Neuron (in vitro differentiated cells): ENCODE measurements around the gene PPP4R1.

ENCODE experiments used
- H2AFZ ChIP-seq: one replicate; pipeline ENCODE4 v1.6.1; 2013; ENCODE audit warnings: low read depth, mild to moderate bottlenecking, inconsistent platforms, low read length, moderate library complexity
- H3K27me3 ChIP-seq: one replicate; pipeline ENCODE4 v1.6.1; 2013; ENCODE audit warnings: low read length; ENCODE audit not compliant: insufficient read depth
- H3K36me3 ChIP-seq: one replicate; pipeline ENCODE4 v1.6.1; 2013; ENCODE audit warnings: low read length; ENCODE audit not compliant: insufficient read depth
- H3K4me1 ChIP-seq: one replicate; pipeline ENCODE4 v1.6.1; 2013; ENCODE audit warnings: low read length; ENCODE audit not compliant: insufficient read depth
- H3K4me3 ChIP-seq: 2 replicates; pipeline ENCODE4 v1.5.1; 2013; ENCODE audit warnings: mild to moderate bottlenecking, low read length, moderate library complexity
- H3K9me3 ChIP-seq: one replicate; pipeline ENCODE4 v1.6.1; 2013; ENCODE audit warnings: low read length

The PPP4R1 gene

GRCh38 chr18:9522952-9523351 is 91.4 kb downstream of the PPP4R1 start:
- Histone ChIP-seq H3K4me1 (no peaks in the 10 kb centered on the region), H3K36me3 (peaks cover 46% of the 10 kb centered on the region), H3K9me3 (peaks cover 10% of the 10 kb centered on the region), H3K4me3 (no peak overlapping the region), H2AFZ (no peak overlapping the region), H3K27me3 (no peaks in the 10 kb centered on the region)

DNA sequence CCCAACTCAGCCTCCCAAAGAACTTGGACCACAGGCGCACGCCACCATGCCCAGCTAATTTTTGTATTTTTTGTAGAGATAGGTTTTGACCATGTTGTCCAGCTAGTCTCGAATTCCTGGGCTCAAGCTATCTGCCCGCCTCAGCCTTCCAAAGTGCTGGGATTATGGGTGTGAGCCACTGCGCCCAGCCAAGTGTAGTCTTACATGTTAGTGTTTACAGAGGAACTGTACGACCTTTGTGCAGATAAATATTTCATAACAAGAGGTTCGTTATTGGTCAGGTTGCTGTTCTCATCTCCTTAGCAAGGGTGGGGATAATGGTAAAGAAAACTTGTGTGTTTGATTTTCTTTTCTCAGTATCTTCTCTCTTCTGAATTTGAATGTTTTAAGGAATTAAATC is 92.6 kb downstream of the PPP4R1 start:
- peaks cover 52% of the 10 kb centered on the region for H3K36me3 ChIP-seq
- H3K4me1 ChIP-seq, result no peaks in the 10 kb centered on the region
- H2AFZ ChIP-seq, result no peak overlapping the region
- no peak overlapping the region for H3K4me3 ChIP-seq
- no peaks in the 10 kb centered on the region for H3K27me3 ChIP-seq
- H3K9me3 ChIP-seq, result peaks cover 1% of the 10 kb centered on the region

- no peaks in the 10 kb centered on the region for H3K4me1 ChIP-seq
- no peak overlapping the region for H2AFZ ChIP-seq
- no peaks in the 10 kb centered on the region for H3K9me3 ChIP-seq
- H3K36me3 ChIP-seq, result peaks cover 49% of the 10 kb centered on the region
- H3K27me3 ChIP-seq, result no peaks in the 10 kb centered on the region
- no peak overlapping the region for H3K4me3 ChIP-seq
Observed at GRCh38 chr18:9520666-9521065, 93.7 kb downstream of the PPP4R1 start.

DNA sequence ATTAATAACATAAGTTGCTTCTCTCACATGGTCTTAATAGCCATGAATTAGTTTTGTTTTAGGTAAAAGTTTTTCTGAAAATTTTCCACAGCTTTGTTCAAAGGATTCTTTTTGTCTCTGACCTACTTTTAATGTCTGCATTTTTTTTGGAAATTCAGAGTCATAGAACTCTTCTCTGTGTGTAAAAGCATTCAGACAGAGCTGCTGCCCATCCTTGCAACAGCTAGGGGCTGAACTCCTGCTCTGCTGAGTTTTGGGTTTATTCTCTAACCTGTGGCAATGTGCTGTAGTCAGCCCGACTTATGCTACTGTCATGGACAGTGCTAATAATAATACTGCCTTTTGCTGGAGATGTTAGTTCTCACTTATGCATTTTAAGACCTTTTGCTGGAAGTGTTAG is 95.0 kb downstream of the PPP4R1 start:
- H2AFZ ChIP-seq, result no peak overlapping the region
- no peaks in the 10 kb centered on the region for H3K27me3 ChIP-seq
- no peak overlapping the region for H3K4me3 ChIP-seq
- H3K36me3 ChIP-seq, result peaks cover 41% of the 10 kb centered on the region
- H3K4me1 ChIP-seq, result no peaks in the 10 kb centered on the region
- no peaks in the 10 kb centered on the region for H3K9me3 ChIP-seq

GRCh38 chr18:9517869-9518268 is 96.5 kb downstream of the PPP4R1 start:
- Histone ChIP-seq H3K9me3 (no peaks in the 10 kb centered on the region), H3K4me3 (no peak overlapping the region), H3K27me3 (no peaks in the 10 kb centered on the region), H2AFZ (no peak overlapping the region), H3K4me1 (no peaks in the 10 kb centered on the region), H3K36me3 (peaks cover 42% of the 10 kb centered on the region)

- H3K9me3 ChIP-seq, result no peaks in the 10 kb centered on the region
- no peak overlapping the region for H2AFZ ChIP-seq
- no peaks in the 10 kb centered on the region for H3K27me3 ChIP-seq
- H3K4me1 ChIP-seq, result no peaks in the 10 kb centered on the region
- H3K4me3 ChIP-seq, result no peak overlapping the region
- peaks cover 32% of the 10 kb centered on the region for H3K36me3 ChIP-seq
Observed at GRCh38 chr18:9516437-9517064, 97.8 kb downstream of the PPP4R1 start.

DNA sequence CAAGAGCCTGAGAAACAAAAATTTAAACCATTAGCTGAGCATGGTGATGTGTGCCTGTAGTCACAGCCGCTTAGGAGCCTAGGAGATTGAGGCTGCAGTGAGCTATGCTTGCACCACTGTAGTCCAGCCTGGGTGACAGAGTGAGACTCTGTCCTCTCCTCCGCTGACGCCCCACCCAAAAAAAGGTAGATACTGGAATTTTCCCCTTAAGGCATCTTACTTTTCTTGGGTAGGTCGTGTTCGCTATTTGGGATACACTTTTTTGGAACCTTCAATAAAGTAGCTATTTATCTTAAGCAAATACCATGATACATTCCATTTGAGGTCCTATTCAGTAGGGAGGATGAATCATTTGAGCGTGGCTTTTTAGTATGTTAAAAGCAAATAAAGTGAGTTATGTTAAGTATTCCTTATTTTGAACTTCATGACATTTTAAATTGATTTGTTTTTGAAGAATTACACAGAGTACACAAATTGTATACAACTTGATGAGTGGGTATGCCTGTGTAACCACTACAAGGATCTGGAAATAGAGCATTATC is 100.3 kb downstream of the PPP4R1 start:
- Histone ChIP-seq H3K9me3 (no peaks in the 10 kb centered on the region), H3K4me3 (no peak overlapping the region)

GRCh38 chr18:9508446-9509025 is 105.8 kb downstream of the PPP4R1 start:
- peaks cover 4% of the 10 kb centered on the region for H3K9me3 ChIP-seq
- peaks cover 8% of the 10 kb centered on the region for H3K36me3 ChIP-seq
- no peak overlapping the region for H3K4me3 ChIP-seq
- H3K27me3 ChIP-seq, result no peaks in the 10 kb centered on the region
- H3K4me1 ChIP-seq, result no peaks in the 10 kb centered on the region
- no peak overlapping the region for H2AFZ ChIP-seq

More for the DNA sequence above, 100.3 kb downstream of the PPP4R1 start:
- no peaks in the 10 kb centered on the region for H3K4me1 ChIP-seq
- no peaks in the 10 kb centered on the region for H3K27me3 ChIP-seq
- H2AFZ ChIP-seq, result no peak overlapping the region
- peaks cover 30% of the 10 kb centered on the region for H3K36me3 ChIP-seq

DNA sequence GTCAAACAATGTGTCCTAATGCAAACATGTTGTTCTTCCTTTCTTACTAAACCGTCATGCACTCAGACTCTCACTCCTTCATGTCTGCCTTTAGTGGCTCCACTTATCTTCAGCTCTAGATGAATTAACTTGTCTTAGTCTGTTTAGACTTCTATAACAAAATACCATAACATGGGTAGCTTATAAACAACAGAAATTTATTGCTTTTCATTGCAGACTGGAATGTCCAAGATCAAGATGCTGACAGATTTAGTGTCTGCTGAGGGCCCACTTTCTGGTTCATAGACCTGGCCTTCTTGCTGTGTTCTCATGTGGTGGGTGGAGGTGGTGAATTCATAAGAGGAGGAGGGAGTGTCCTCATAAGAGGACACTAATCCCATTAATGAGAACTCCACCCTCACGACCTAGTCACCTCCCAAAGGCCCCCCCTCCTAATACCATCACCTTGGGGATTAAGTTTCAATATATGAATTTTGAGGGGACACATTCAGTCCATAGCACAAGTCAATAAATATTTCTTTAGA is 106.7 kb downstream of the PPP4R1 start:
- no peaks in the 10 kb centered on the region for H3K27me3 ChIP-seq
- H3K4me3 ChIP-seq, result no peak overlapping the region
- H3K36me3 ChIP-seq, result no peaks in the 10 kb centered on the region
- H3K9me3 ChIP-seq, result peaks cover 4% of the 10 kb centered on the region
- H3K4me1 ChIP-seq, result no peaks in the 10 kb centered on the region
- no peak overlapping the region for H2AFZ ChIP-seq

DNA sequence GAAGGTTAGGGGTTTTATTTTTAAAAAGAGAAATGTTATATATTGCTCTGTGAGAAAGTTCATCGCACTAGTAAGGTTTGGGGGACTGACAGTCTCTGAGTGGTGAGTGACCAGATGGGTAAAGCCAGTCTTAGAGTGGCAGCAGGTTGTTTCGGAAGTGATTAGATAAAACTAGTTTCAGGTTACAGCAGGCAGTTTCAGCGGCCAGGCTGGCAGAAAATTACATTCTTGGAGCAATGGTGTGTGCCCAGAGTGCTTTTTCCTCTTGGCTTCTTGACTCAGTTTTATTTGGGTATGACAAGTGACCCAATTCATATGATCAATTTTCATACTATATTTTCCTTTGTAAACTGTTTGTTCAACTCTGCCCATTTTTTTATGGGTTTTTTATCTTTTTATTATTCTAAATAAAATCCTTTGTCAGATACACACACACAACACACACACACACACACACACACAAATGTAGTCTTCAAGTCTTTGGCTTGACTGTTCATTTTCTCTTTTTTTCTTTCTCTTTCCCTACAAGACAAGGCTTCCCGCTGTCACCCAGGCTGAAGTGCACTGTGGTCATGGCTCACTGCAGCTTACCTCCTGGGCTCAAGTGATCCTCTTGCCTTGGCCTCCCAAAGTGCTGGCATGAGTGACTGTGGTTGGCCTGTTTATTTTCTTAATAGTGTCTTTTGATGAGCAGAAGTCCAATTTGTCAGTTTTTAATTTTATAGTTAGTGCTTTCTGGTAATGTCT is 108.1 kb downstream of the PPP4R1 start:
- H3K27me3 ChIP-seq, result no peaks in the 10 kb centered on the region
- H3K9me3 ChIP-seq, result peaks cover 9% of the 10 kb centered on the region
- H2AFZ ChIP-seq, result no peak overlapping the region
- H3K36me3 ChIP-seq, result no peaks in the 10 kb centered on the region
- H3K4me3 ChIP-seq, result no peak overlapping the region
- no peaks in the 10 kb centered on the region for H3K4me1 ChIP-seq
